H9 (cell line): ENCODE results near the gene TSC22D1. TPM values are rescaled to one million over a fixed set of nuclear protein-coding genes. Genes with fewer than 3 reads are reported as not detected.

ENCODE experiments used
- DNase-seq: peaks from one replicate; pipeline ENCODE4 v3.0.0-alpha.2; 2017
- H2AFZ ChIP-seq: one replicate; pipeline ENCODE4 v1.6.1; 2013; ENCODE audit warnings: mild to moderate bottlenecking, low read length, control low read depth, moderate library complexity
- H2AK5ac ChIP-seq: 2 replicates; pipeline ENCODE4 v1.6.1; 2013; ENCODE audit warnings: low read length, control low read depth, mixed read lengths; ENCODE audit not compliant: insufficient read length
- H2BK120ac ChIP-seq: one replicate; pipeline ENCODE4 v1.6.1; 2013; ENCODE audit warnings: low read depth, mild to moderate bottlenecking, low read length, control low read depth, inconsistent platforms; ENCODE audit not compliant: poor library complexity, severe bottlenecking
- H2BK12ac ChIP-seq: 2 replicates; pipeline ENCODE4 v1.6.1; 2013; ENCODE audit warnings: low read length, control low read depth, mixed read lengths, low read depth; ENCODE audit not compliant: insufficient read length
- H2BK15ac ChIP-seq: 2 replicates; pipeline ENCODE4 v1.6.1; 2013; ENCODE audit warnings: low read depth, low read length, control low read depth
- H2BK20ac ChIP-seq: one replicate; pipeline ENCODE4 v1.6.1; 2013; ENCODE audit warnings: low read depth, mild to moderate bottlenecking, low read length, control low read depth, inconsistent platforms; ENCODE audit not compliant: poor library complexity, severe bottlenecking
- H2BK5ac ChIP-seq: 2 replicates; pipeline ENCODE4 v1.6.1; 2013; ENCODE audit warnings: low read length, control low read depth, mixed read lengths; ENCODE audit not compliant: insufficient read length
- H3K14ac ChIP-seq: 2 replicates; pipeline ENCODE4 v1.6.1; 2013; ENCODE audit warnings: low read length, control low read depth; ENCODE audit not compliant: insufficient read depth
- H3K18ac ChIP-seq: 2 replicates; pipeline ENCODE4 v1.6.1; 2013; ENCODE audit warnings: low read depth, mild to moderate bottlenecking, mixed read lengths, low read length, control low read depth; ENCODE audit not compliant: insufficient read length
- H3K23ac ChIP-seq: 2 replicates; pipeline ENCODE4 v1.6.1; 2013; ENCODE audit warnings: low read length, control low read depth, mixed read lengths, low read depth; ENCODE audit not compliant: insufficient read length
- H3K23me2 ChIP-seq: 2 replicates; pipeline ENCODE4 v1.6.1; 2013; ENCODE audit warnings: low read depth, mild to moderate bottlenecking, mixed read lengths, low read length, control low read depth; ENCODE audit not compliant: insufficient read length, poor library complexity, severe bottlenecking
- H3K27ac ChIP-seq: 2 replicates; pipeline ENCODE4 v1.5.1; 2013; ENCODE audit warnings: low read length, control low read depth, mixed read lengths, low read depth; ENCODE audit not compliant: insufficient read length
- H3K27me3 ChIP-seq: 2 replicates; pipeline ENCODE4 v1.6.1; 2013; ENCODE audit warnings: low read length, control low read depth, inconsistent platforms; ENCODE audit not compliant: insufficient read depth
- H3K4ac ChIP-seq: 2 replicates; pipeline ENCODE4 v1.6.1; 2013; ENCODE audit warnings: low read depth, mild to moderate bottlenecking, control low read depth, inconsistent platforms, low read length, moderate library complexity
- H3K4me1 ChIP-seq: 2 replicates; pipeline ENCODE4 v1.6.1; 2013; ENCODE audit warnings: low read length, control low read depth, inconsistent platforms; ENCODE audit not compliant: insufficient read depth
- H3K4me2 ChIP-seq: 2 replicates; pipeline ENCODE4 v1.6.1; 2013; ENCODE audit warnings: low read length, control low read depth, mixed read lengths; ENCODE audit not compliant: insufficient read length, insufficient read depth
- H3K56ac ChIP-seq: 2 replicates; pipeline ENCODE4 v1.6.1; 2013; ENCODE audit warnings: low read depth, mild to moderate bottlenecking, mixed read lengths, low read length, control low read depth; ENCODE audit not compliant: insufficient read length
- H3K79me1 ChIP-seq: 2 replicates; pipeline ENCODE4 v1.6.1; 2013; ENCODE audit warnings: low read depth, mild to moderate bottlenecking, moderate library complexity, low read length, control low read depth, inconsistent platforms; ENCODE audit not compliant: insufficient read depth, poor library complexity, severe bottlenecking
- H3K79me2 ChIP-seq: 2 replicates; pipeline ENCODE4 v1.6.1; 2013; ENCODE audit warnings: low read length, control low read depth, inconsistent platforms; ENCODE audit not compliant: insufficient read depth
- H3K9ac ChIP-seq: 2 replicates; pipeline ENCODE4 v1.6.1; 2013; ENCODE audit warnings: low read length, control low read depth, mixed read lengths; ENCODE audit not compliant: insufficient read length; ENCODE audit errors: extremely low read depth
- H3K9me3 ChIP-seq: one replicate; pipeline ENCODE4 v1.6.1; 2013; ENCODE audit warnings: low read depth, low read length, inconsistent platforms; ENCODE audit not compliant: control insufficient read depth
- H3T11ph ChIP-seq: one replicate; pipeline ENCODE4 v1.6.1; 2013; ENCODE audit warnings: mild to moderate bottlenecking, low read length, control low read depth, inconsistent platforms
- H4K20me1 ChIP-seq: one replicate; pipeline ENCODE4 v1.6.1; 2013; ENCODE audit not compliant: control insufficient read depth, insufficient read length, insufficient read depth
- H4K5ac ChIP-seq: 2 replicates; pipeline ENCODE4 v1.6.1; 2013; ENCODE audit warnings: low read depth, mild to moderate bottlenecking, mixed read lengths, low read length, control low read depth; ENCODE audit not compliant: insufficient read length
- H4K8ac ChIP-seq: replicated peaks from 2 replicates; pipeline ENCODE4 v1.6.1; 2013; ENCODE audit warnings: low read length, control low read depth, mixed read lengths, low read depth; ENCODE audit not compliant: insufficient read length
- H4K91ac ChIP-seq: 2 replicates; pipeline ENCODE4 v1.6.1; 2013; ENCODE audit warnings: low read depth, mild to moderate bottlenecking, moderate library complexity, mixed read lengths, low read length, control low read depth; ENCODE audit not compliant: insufficient read length
- H3K27ac Mint-ChIP-seq, 3 experiments: 2 replicates in 2 of 3; 3 replicates in 1 of 3; pipeline ENCODE4 v1.8.0; 2020 to 2021; ENCODE audit warnings: mixed read lengths in 3 of 3, mild to moderate bottlenecking in 1 of 3, moderate library complexity in 1 of 3
- H3K27me3 Mint-ChIP-seq: 2 replicates; pipeline ENCODE4 v1.8.0; 2021; ENCODE audit warnings: low read depth, mild to moderate bottlenecking, moderate library complexity, mixed read lengths
- H3K36me3 Mint-ChIP-seq, 3 experiments: 2 replicates in 2 of 3; 3 replicates in 1 of 3; pipeline ENCODE4 v1.8.0; 2020 to 2021; ENCODE audit warnings: low read depth in 3 of 3, mixed read lengths in 3 of 3; ENCODE audit not compliant: insufficient read depth in 1 of 3
- H3K4me1 Mint-ChIP-seq, 2 experiments: 2 replicates each; pipeline ENCODE4 v1.8.0; 2020; ENCODE audit warnings: mixed read lengths in 2 of 2
- H3K4me3 Mint-ChIP-seq, 2 experiments: 2 replicates in 1 of 2; 3 replicates in 1 of 2; pipeline ENCODE4 v1.8.0; 2020 to 2021; ENCODE audit warnings: mild to moderate bottlenecking in 2 of 2, mixed read lengths in 2 of 2, moderate library complexity in 1 of 2
- H3K9me3 Mint-ChIP-seq, 2 experiments: 2 replicates in 1 of 2; 3 replicates in 1 of 2; pipeline ENCODE4 v1.8.0; 2020; ENCODE audit warnings: mild to moderate bottlenecking in 2 of 2, mixed read lengths in 2 of 2, moderate library complexity in 1 of 2
- CTCF ChIP-seq: fragments of 200-600 bp; sonication (generic); conservative IDR thresholded peaks from 3 replicates; pipeline ENCODE4 v1.8.0; 2021; ENCODE audit warnings: antibody characterized with exemption, mild to moderate bottlenecking
- WGBS: extraction: QIAGEN DNeasy Blood & Tissue Kit; methylation state at CpG from one replicate; pipeline ENCODE4 v1.1.7; 2013; ENCODE audit warnings: missing lambda C conversion rate, low lambda C conversion rate, mixed read lengths; ENCODE audit not compliant: insufficient read length; ENCODE audit errors: extremely low coverage; 5-methylcytosine and 5-hydroxymethylcytosine counted together
- total RNA-seq: library from RNA; stranded (reverse); gene quantifications from 2 replicates; pipeline ENCODE4 v1.2.1, GENCODE V29; 2021

The TSC22D1 gene
- total RNA-seq, 1 experiment from 2014 or later, result 76.7 TPM

DNA sequence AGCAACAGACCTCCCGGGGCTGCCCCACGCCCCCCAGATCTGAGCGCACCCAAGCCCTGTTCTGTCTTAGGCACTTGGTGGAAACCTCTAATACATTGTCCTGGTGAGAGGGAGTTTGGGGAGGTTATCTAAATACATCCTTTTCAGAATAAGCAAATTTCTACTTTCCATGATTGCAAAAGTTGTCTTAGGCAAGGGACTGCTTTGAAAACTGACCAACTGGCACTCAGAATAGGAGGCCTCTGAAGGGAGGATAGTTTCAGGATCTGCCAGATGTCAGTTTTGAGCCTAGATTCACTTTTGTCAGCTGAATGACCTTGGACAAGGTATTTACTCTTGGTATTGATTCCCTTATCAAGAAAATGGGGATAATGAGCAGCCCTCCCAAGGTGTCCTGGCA lies 190.7 kb downstream of the TSC22D1 start:
- H3K4me1 ChIP-seq, result no peaks in the 10 kb centered on the region; the same call in 1 of the 2 replicates

More for the DNA sequence above, 190.7 kb downstream of the TSC22D1 start:
- Histone ChIP-seq H3K9me3 (no peaks in the 10 kb centered on the region), H2BK5ac (no peak overlapping the region), H2BK120ac (no peak overlapping the region), H4K91ac (no peak overlapping the region), H2BK12ac (no peak overlapping the region), H3K4me2 (no peak overlapping the region), H3K27me3 (no peaks in the 10 kb centered on the region), H3K56ac (no peak overlapping the region), H2AK5ac (no peak overlapping the region), H3K23ac (no peak overlapping the region), H4K8ac (no peak overlapping the region), H3K18ac (no peak overlapping the region), H3K9ac (no peak overlapping the region), H2AFZ (no peak overlapping the region), H3K4ac (no peak overlapping the region), H4K5ac (no peak overlapping the region), H3T11ph (no peak overlapping the region), H3K79me1 (no peaks in the 10 kb centered on the region), H3K79me2 (no peaks in the 10 kb centered on the region), H3K23me2 (no peaks in the 10 kb centered on the region), H3K14ac (no peak overlapping the region), H2BK20ac (no peak overlapping the region), H2BK15ac (no peak overlapping the region), H4K20me1 (no peaks in the 10 kb centered on the region), H3K27ac (no peak overlapping the region)
- no peaks in the 10 kb centered on the region for H3K36me3 Mint-ChIP-seq
- TF ChIP-seq CTCF, result no peak
- H3K4me1 Mint-ChIP-seq, result peaks cover 15 to 30% of the 10 kb centered on the region in 2 experiments
- DNase-seq, result no peak
- no peak overlapping the region for H3K4me3 Mint-ChIP-seq
- no peak overlapping the region for H3K27ac Mint-ChIP-seq
- H3K27me3 Mint-ChIP-seq, result no peaks in the 10 kb centered on the region
- no peaks in the 10 kb centered on the region for H3K9me3 Mint-ChIP-seq
- WGBS, result no CpG with 5 or more reads among the region's 3 CpGs
